SH-SY5Y (cell line): ENCODE results near the gene CDS2.

Source experiments
- GATA2 ChIP-seq: IDR thresholded peaks from 2 replicates; pipeline ENCODE4 v1.6.1; 2011; ENCODE audit warnings: mild to moderate bottlenecking, low read depth, low read length
- GATA3 ChIP-seq: IDR thresholded peaks from 2 replicates; pipeline ENCODE4 v1.6.1; 2011; ENCODE audit warnings: low read depth, mild to moderate bottlenecking, low read length, moderate library complexity

The CDS2 gene

DNA sequence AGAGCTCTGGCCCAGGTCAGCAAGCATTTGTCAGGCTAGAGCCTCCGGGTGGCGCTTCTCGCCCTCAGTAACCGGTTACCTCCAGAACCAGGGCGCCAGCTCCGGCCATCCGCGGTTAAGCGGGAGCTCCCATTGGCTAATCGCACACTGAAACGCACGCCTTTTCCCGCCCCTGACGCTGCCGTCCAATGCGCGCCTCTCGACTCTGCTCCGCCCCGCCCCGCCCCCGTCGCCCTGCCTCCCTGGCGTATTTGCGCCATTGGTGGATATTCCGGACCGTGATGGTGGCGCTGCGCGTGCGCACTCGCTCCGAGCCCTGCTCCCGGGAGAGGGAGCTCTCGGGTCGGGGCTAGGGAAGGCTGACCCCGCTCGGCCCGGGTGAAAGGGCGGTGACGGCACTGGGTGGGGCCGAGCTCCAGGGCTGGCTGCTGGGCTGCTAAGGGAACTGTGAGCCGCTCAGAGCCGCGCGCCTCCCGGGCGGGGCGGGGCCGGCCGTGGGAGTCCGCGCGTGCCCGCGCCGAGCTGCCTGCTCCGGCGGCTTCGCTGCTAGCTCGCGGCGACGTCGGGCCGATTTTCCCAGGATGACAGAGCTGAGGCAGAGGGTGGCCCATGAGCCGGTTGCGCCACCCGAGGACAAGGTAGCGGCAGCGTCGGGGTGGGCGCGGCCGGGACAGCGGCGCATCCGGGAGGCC is at the start of gene CDS2:
CDS2 (plus strand) TSS at position 497 of the 692 bp plus-strand sequence; CDS start at position 582, 85 bp downstream.
- TF ChIP-seq GATA2 = no peak
- TF ChIP-seq GATA3 = no peak

DNA sequence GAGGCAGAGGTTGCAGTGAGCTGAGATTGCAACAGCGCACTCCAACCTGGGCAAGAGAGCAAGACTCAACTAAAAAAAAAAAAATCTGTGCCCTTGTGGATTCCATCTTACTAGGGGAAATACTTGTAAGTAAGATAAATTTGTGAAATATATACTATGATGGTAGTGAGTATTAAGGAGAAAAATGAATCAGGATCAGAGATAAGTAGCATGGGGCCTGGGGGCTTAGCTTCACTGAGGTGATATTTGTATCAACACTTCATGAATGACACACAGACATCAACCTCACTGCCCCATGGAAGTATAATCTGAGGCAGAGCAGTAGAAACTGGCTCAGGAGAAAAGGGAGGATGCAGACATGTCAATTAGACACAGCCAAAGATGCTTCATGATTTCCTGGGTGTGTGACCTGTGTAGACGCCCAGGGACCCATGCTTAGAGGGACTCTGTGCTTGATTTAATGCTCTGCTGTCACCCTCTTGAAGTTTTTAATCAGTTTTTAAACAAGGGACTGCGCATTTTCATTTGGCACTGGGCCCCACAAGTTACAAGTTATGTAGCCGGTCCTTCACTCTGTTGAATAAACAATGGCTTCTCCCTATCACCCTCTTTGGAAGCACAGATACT is 48.9 kb upstream of the CDS2 start:
- TF ChIP-seq GATA2 (no peak), GATA3 (no peak)

DNA sequence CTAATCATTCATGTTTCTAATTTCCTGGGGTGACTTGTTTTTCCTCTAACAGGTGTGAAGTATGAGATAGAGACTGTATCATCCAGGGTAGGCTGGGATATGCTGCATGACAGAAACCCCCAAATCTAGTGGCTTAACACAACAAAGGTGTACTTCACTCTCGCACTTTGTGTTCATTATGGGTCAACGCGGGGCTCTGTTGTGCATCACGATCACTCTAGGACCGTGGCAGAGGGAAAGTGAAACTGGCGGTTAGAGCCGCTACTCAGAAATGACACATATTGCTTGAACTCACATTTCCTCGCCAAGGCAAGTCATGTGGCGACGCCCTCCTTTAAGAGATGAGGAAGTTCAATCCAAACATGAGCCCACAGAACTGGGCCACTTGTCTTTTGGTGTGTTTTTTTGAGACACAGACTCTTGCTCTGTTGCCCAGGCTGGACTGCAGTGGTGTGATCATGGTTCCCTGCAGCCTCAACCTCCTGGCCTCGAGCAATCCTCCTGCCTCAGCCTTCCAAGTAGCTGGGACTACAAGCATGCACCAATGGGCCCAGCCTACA is 48.3 kb upstream of the CDS2 start:
- TF ChIP-seq GATA3 (no peak), GATA2 (no peak)

DNA sequence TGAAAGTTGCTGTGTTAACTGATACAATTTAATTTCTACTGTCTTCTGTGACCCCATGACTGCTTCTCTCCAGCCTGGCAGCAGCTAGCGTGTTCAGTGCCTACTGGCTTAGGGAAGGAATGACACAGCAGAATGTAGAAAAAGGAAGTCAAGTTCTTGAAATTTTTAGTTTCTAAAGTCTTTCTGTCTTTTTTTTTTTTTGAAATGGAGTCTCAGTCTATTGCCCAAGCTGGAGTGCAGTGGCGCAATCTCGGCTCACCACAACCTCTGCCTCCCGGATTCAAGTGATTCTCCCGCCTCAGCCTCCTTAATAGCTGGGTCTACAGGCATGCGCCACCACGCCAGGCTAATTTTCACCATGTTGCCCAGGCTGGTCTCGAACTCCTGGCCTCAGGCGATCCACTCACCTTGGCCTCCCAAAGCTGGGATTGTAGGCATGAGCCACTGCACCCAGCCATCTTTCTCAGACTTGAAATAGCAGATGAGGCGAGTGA is 46.4 kb upstream of the CDS2 start:
- TF ChIP-seq GATA2 (no peak), GATA3 (no peak)

DNA sequence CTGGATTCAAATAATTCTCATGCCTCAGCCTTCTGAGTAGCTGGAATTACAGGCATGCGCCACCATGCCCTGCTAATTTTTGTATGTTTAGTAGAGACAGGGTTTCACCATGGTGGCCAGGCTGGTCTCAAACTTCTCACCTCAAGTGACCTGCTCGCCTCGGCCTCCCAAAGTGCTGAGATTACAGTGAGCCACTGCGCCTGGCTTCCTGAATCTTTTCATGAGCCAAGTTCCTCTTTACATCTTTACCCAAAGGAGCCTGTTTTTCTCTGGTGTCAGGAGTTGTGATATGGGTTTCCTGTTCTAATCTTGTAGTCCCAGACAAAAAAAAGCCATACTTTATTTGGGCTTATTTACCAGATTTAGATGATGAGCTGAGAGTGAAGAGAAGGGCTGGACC is 41.4 kb upstream of the CDS2 start:
- TF ChIP-seq GATA3 (no peak), GATA2 (no peak)

DNA sequence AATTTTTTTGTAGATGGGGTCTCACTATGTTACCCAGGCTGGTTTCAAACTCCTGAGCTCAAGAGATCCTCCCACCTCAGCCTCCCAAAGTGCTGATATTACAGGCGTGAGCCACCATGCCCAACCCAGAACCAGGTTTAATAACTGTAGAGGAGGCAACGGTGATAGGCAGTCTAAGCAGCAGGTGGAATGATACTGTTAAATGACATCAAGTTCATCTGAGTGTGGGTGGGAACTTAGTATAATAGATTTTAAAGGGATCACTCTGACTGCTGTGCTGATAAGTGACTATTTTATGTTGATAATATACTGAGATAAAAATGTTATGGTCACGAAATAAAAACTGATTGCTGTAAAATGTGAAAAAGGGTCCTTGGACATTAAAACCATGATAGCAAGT is 38.1 kb upstream of the CDS2 start:
- TF ChIP-seq GATA2 (no peak), GATA3 (no peak)

DNA sequence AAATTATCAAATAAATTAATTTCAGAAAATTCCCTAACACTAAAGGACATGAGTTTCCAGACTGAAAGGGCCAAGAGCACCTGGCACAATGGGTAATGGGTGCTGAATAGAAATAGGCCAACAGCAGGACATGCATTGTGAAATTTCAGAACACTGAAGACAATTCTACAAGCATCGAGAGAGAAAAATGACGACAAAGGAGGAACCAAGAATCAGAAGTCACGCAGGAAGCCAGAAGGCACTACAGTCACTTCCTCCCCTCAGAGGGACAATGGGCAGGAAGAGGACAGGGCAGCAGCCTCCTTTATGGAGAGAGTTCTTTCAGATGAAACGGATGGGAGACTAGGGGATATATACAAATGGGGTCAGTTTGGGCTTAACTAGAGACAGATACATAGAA is 36.6 kb upstream of the CDS2 start:
- TF ChIP-seq GATA3 (no peak), GATA2 (no peak)

DNA sequence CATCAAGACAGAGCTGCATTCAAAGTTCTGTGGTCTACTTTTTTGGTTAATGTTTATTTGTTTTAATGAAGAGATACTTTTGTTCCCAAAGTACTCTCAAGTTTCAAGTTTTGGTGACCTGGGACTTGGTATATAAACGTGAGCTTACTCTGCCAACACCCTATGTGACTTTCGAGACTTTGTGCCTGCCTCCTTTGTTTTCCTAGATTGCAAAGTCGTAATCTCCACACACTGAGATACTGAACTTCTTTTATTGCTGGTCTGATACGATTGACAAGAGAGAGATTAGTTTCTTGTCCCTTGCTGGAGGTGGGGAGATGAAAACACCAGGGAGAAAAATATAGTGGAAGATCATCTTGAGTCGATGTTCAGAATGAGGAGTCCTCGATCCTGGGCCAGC is 34.9 kb upstream of the CDS2 start:
- TF ChIP-seq GATA2 (no peak), GATA3 (no peak)

DNA sequence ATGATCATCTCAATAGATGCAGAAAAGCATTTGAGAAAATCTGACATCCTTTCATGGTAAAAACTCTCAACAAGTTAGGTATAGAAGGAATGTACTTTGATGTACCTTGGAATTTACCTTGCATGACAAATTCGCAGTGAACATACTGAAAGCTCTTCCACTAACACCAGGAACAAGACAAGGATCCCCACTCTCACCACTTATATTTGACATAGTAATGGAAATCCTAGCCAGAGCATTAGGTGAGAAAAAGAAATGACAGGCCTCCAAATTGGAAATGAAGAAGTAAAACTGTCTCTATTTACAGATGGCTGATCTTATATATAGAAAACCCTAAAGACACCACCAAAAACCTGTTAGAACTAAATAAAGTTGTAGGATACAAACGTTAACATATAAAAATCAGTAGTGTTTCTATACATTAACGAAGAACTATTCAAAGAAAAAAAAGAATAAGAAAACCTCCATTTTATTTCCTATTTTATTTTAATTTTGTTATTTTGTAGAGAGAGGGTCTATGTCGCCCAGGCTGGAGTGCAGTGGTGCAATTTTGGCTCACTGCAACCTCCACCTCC is 34.0 kb upstream of the CDS2 start:
- TF ChIP-seq GATA3 (no peak), GATA2 (no peak)

DNA sequence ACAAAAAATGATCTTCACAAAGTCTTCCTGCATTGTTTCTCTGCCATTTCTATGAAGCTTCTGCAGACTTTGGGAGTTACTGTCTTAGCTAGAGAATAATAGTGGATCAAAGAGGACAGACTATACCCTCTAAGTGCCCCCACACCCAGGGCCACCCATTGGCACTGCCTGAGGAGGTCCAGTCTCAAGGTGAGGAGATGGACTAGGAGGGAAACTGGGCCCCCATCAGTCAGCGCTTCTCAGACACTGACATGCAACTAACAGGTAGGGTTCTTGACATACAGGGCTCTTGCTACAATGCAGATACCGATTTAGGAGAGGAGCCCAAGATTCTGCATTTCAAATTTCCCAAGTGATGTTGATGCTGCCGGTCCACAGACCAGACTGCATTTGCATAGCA is 31.4 kb upstream of the CDS2 start:
- no peak for TF ChIP-seq GATA2
- no peak for TF ChIP-seq GATA3

DNA sequence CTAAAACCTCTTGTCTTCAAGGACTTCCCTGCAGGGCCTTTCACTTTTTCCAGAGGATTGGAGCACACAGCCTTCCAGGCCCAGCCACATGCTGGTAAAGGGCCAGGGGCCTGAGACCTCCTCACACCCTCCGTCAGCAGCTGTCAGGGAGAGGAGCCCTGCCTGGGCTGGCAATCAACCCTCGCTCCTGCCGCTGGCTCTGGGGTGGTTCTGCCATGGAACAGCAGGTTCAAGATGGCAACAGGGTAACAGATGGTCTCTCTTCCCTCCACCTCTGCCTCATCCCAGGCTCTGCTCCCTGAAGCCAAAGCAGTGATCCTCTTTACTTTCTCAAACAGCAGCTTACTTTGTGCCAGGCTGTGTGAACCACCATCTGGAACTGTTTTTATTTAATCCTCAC is 30.9 kb upstream of the CDS2 start:
- TF ChIP-seq GATA2 (no peak), GATA3 (no peak)

DNA sequence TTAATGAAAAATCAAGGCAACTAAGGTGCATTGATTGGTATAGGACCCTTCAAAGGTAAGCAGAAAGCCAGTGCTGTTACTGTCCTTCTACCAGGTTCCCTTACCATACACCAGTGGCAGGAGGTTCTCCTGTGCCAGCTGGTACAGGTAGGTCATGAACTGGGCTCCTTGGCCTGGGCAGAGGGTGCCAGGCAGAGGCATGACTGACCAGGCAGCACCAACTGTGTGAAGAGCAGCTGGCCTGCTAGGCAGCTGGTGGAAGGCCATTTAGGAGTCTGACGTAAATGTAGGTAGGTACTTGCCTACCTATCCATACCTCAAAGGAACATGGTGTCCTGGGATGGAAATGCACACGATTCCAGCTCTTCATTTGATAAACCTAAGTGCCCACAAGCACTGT is 30.3 kb upstream of the CDS2 start:
- no peak for TF ChIP-seq GATA2
- TF ChIP-seq GATA3 = no peak

DNA sequence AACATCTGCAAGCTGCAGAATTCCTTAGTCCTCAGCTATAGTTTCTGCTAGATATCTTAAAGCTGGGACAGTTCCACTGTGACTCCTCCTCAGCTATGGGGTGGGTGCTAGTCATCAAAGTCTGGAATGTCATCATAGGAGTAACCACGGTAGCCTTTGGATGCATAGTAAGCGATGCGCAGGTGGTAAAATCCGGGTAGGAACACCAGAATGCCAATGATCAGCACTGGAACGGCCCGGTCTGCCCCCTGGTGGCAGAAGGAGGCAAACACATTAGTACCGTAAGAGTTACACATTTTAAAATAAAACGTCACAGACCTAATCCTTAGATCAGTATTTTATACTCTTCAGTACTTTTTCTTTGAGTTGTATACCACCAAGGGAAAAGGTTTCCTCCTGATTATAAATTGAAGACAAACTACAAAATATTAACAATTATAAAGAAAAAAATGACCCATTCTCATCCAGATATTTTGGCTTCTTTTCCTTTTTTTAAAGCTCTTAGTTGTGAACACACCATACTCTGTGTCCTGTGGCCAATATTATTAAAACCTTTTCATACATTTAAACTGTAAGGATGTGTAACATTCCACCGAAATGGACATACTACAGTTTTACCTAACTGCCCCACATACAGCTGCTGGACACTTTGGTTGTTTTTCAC is 26.0 kb upstream of the CDS2 start:
- TF ChIP-seq GATA3 (no peak), GATA2 (no peak)

DNA sequence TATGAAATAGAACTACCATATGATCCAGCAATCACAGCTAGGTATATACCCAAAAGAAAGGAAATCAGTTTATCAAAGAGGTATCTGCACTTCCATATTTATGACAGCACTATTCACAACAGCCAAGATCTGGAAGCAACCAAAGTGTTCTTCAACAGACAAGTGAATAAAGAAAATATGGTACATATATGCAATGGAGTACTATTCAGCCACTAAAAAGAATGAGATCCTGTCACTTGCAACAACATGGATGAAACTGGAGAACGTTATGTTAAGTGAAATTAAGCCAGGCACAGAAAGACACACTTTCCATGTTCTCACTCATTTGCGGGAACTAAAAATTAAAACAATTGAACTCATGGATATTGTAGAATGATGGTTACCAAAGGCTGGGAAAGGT is 22.3 kb upstream of the CDS2 start:
- TF ChIP-seq GATA2 (no peak), GATA3 (no peak)

DNA sequence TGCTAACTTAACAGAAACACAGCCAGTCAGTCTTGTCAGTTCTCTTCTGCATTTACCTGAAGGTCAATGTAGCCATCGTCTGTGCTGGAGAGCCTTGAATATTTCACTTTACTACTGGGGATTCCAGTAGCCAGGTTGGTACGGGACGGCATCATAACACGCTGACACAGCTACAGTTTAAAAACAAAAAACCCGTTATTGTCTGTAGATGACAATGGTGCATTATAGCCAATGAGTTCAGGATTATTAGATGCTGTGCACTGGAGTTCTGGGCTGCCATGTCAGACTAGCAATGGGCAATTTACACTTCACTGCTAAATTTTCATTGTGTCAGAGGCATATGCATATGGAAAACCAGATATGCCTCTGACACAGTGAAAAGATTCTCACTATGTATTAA is 17.5 kb upstream of the CDS2 start:
- TF ChIP-seq GATA2 = no peak
- TF ChIP-seq GATA3 = no peak
